ENCODE results near the gene GARIN3.

GARIN3 gene

DNA sequence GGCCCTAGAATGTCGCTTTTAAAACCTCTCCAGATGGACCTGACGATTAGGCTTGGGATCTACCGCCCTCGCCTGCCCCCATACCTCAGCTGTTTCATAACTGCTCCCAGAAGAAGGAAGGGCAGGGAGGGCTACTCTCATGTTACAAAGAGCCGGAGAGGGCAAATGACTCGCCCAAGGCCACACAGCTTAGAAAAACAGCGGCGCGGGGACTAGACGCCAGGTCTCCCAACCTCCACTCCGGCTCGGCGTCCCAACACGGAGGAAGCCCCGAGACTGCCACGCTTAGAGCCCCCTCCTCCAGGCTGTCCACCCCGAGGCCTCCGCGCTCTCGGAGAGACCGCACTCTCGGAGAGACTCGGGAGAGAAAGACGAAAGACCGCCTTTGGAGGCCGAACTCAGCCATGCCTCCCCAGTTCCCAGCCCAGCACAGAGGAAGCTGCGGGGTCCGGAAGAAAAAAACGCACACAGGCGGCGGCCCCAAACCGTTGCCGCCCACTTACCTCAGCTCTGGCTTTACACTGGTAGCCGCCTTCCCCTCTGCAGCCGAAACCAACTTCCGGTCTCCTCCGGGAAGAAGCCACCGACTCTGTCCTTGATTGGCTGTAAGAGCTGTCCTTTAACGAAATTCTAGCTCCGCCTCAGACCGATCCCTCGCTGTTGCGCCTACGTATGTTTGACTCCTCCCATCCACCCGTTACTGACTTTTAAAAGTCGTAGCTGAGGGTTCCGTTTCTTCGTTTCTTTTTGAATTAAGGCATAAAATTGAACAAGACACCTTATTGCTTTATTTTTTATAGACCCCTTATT lies 23.5 kb downstream of the GARIN3 start, which contains the start of gene MED7:
TSS of gene MED7 (minus strand) at position 549 of the 810 bp plus-strand sequence. CDS start 3,434 bp downstream, outside the sequence.
- peak; percentile 99 for FAIRE-seq

DNA sequence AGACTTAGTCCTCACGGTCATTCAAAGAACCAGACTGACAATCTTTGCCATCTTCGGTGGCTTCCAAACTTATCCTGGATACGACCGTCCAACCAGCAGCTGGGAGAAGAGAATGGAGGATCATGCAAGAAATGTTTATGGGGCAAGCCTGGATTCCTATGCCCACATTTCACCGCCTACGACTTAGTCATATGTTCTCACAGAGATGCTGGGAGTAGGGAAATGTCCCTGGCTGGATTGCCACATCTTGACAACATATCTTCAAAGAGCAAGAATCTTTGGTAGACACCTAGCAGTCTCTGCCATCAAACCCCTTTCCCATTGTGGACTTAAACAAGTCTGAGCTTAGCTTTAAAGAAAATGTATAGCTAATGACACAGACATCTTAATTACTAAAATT lies 28.4 kb downstream of the GARIN3 start:
- FAIRE-seq, result no peak

DNA sequence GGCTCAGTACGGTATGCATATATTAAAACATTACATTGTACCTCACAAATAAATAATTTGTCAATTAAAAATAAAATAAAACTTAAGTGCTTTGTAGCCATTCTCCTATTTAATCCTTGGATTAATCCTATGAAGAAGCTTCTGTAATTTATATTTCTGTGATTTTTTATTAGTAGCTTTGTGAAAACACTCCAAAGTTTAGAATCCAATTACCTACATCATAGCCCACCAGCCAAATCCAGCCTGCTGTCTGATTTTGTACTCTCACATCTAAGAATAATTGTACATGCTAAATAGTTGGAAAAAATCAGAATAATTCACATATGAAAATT lies 33.8 kb downstream of the GARIN3 start:
- no peak for FAIRE-seq

DNA sequence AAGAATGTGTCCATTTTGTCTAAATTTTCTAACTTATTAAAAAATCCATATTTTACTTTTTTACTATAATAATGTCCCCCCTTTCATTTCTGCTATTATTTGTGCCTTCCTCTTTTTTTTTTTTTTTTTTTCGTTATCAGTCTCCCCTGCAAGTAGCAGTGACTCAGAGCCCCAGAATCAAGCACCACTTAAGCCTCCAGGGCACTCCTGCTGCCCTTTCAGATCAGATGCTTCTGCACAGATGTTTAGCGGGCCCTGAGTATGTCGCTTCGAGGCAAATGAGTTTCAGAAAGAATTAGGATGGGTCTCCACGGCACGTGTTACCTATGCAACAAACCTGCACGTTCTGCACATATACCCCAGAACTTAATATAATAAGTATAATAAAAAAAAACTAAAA lies 35.1 kb downstream of the GARIN3 start:
- no peak for FAIRE-seq

DNA sequence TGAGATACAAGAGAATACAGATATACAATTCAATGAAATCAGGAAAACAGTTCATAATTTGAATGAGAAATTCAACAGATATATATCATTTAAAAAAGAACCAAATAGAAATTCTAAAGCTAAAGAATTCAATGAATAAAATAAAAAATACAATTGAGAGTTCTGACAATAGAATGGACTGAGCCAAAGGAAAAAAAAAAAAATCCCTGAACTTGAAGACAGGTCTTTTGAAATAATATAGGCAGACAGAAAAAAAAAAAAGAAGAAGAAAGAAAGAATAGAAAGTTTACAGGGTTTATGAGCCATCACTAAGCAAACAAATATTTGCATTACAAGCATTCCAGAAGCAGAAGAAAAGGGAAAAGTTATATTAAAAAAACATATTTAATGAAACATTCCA lies 44.4 kb downstream of the GARIN3 start:
- no peak for FAIRE-seq

DNA sequence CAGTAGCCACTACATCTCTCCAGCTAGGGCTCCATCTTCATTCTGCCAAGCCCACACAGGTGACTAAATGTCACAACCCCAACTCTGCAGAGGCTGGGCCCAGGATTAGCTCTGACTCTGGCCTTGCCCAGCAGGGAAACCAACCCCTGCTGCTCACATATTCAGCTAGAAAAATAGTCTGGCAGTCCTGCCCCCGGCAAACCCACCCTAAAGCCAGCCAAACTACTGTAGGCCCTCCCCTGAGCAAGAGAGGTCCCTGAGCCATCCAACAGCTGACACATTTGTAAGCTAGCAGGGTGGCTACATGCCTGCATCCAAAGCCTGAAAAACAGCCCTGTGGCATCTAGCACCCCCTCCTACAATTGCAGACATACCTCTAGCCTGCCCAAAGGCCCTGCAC lies 46.0 kb downstream of the GARIN3 start:
- no peak for FAIRE-seq

DNA sequence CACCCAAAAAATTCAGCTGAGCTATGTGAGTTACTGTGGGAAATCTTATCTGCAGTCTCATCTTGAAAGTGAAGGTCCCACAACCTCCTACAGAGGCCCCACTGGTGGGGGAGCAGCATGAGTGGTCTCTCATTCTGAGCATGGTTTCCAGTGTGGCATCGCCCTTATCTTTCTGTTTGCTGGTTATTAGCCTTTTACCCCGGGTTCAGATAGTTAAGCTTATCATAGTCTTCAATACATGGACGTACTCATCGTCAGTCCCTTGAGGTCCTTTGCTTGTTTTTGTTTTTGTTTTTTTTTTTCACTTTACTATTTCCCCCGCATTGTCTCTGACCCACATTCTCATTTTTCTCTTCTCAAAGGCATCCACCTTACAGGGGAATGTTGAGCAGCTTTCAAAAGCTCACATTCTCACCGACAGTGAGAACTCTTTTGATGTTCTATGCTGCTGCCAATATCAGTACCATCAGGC lies 49.5 kb downstream of the GARIN3 start:
- FAIRE-seq, result no peak

DNA sequence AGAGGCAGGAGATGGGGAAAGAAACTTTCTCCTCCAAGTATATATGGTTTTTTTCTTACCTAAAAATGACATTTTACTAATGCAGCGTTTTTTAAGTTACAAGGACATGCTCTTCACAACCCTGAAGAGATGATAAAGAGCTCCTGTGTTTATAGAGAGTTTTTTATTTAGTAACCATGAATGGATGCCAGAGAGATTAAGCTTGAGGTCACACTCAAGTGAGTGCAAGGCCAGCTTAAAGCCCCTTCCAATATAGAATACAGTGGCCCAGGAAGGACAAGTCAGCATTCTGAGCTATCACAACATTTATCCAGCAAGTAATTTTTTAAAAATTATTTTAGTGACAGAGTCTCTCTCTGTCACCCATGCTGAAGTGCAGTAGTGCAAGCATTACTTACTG lies 50.6 kb downstream of the GARIN3 start:
- no peak for FAIRE-seq

DNA sequence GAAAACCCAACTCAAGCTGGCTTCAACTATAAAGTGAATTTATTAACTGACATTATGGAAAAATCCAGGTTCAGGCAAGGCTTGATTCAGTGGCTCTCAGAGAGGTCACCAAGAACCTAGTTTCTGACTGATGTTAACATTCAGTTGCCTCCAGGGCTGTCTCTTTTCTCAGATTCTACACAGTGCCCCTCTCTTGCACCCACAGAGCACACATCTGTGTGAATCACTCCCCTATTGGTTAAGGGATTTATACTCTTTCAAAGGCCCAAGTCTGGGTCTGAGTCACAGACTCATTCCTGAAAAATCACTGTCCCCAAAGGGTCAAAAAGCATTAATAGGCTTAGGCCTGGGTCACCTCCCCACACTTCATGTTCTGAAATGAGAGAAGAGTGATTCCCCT lies 51.1 kb downstream of the GARIN3 start:
- FAIRE-seq, result no peak

DNA sequence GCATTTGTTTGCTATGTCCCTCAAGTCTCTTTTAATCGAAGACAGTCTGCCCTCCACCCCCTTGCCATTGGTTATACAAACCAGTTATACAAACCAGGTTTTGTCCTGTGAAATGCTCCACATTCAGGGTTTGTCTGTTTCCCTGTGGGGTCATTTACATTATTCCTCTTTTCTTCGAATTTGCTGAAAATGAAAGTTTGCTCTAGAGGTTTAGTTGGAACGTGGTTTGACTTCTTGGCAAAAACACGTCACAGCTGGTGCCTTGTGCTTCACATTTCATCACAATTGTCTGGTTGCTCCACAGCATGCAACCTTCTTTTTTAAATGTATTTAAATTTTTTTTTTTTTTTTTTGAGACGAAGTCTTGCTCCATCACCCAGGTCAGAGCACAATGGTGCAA lies 53.1 kb downstream of the GARIN3 start:
- FAIRE-seq, result no peak

Data from islet of Langerhans (tissue), 1 donor.